ENCODE results near the gene TMEM185B. TPM values are rescaled to one million over a fixed set of nuclear protein-coding genes. Genes with fewer than 3 reads are reported as not detected.
A peak's percentile ranks its signal among the peaks of the same experiment; 100 is the strongest.
"Not testable (repeated sequence)": the region's sequence is repeated elsewhere in the genome, so short reads cannot be mapped to it uniquely, and the experiment has no call there.

TMEM185B gene
- polyA plus RNA-seq, 4 donors = 2.0 to 28.3 (median 6.9) TPM

GRCh38 chr2:120262761-120263428 lies 39.7 kb upstream of the TMEM185B start:
- Histone ChIP-seq H3K9me3 (ENCODE audit: control insufficient read depth in 2 of 2, insufficient read depth in 1 of 2, low read depth in 1 of 2, low read length in 1 of 2) (peaks cover 3 to 10% of the 10 kb centered on the region in 2 donors), H3K27me3 (ENCODE audit: control insufficient read depth in 3 of 3, insufficient read depth in 3 of 3, low read length in 3 of 3) (no peaks in the 10 kb centered on the region), H3K4me1 (ENCODE audit: control insufficient read depth in 3 of 3, insufficient read depth in 2 of 3, low read depth in 1 of 3, low read length in 2 of 3) (peaks cover 0 to 2% (median under 1%) of the 10 kb centered on the region in 3 donors), H3K4me3 (ENCODE audit: low read depth in 1 of 3, low read length in 3 of 3) (no peak overlapping the region), H3K36me3 (ENCODE audit: control insufficient read depth in 3 of 3, insufficient read depth in 2 of 3, low read depth in 1 of 3, low read length in 3 of 3) (peaks cover 0 to 16% (median 0%) of the 10 kb centered on the region in 3 donors), H3K27ac (ENCODE audit: low read depth in 1 of 3, low read length in 2 of 3) (no peak overlapping the region)
- 79 to 92% (median 86%) methylated on average over 10 of the region's 10 CpGs for WGBS, 3 donors
- DNase-seq (no peak), FAIRE-seq (no peak)

GRCh38 chr2:120262150-120262549 lies 39.0 kb upstream of the TMEM185B start:
- 78 to 86% (median 83%) methylated on average over 2 of the region's 2 CpGs for WGBS, 3 donors
- no peaks in the 10 kb centered on the region for H3K27me3 ChIP-seq (ENCODE audit: control insufficient read depth in 3 of 3, insufficient read depth in 3 of 3, low read length in 3 of 3)
- no peak for DNase-seq
- FAIRE-seq = no peak
- H3K4me1 ChIP-seq (ENCODE audit: control insufficient read depth in 3 of 3, insufficient read depth in 2 of 3, low read depth in 1 of 3, low read length in 2 of 3) = peaks cover 0 to 9% (median 2%) of the 10 kb centered on the region in 3 donors
- peaks cover 3 to 10% of the 10 kb centered on the region in 2 donors for H3K9me3 ChIP-seq (ENCODE audit: control insufficient read depth in 2 of 2, insufficient read depth in 1 of 2, low read depth in 1 of 2, low read length in 1 of 2)
- H3K36me3 ChIP-seq (ENCODE audit: control insufficient read depth in 3 of 3, insufficient read depth in 2 of 3, low read depth in 1 of 3, low read length in 3 of 3) = peaks cover 0 to 14% (median 0%) of the 10 kb centered on the region in 3 donors
- no peak overlapping the region for H3K4me3 ChIP-seq (ENCODE audit: low read depth in 1 of 3, low read length in 3 of 3)
- H3K27ac ChIP-seq (ENCODE audit: low read depth in 1 of 3, low read length in 2 of 3) = no peak overlapping the region

- H3K36me3 ChIP-seq (ENCODE audit: control insufficient read depth in 3 of 3, insufficient read depth in 2 of 3, low read depth in 1 of 3, low read length in 3 of 3) = peaks cover 0 to 14% (median 0%) of the 10 kb centered on the region in 3 donors
- H3K27ac ChIP-seq (ENCODE audit: low read depth in 1 of 3, low read length in 2 of 3) = no peak overlapping the region
- H3K4me3 ChIP-seq (ENCODE audit: low read depth in 1 of 3, low read length in 3 of 3) = no peak overlapping the region
- H3K27me3 ChIP-seq (ENCODE audit: control insufficient read depth in 3 of 3, insufficient read depth in 3 of 3, low read length in 3 of 3) = no peaks in the 10 kb centered on the region
- 76 to 86% (median 78%) methylated on average over 6 of the region's 6 CpGs for WGBS, 3 donors
- H3K9me3 ChIP-seq (ENCODE audit: control insufficient read depth in 2 of 2, insufficient read depth in 1 of 2, low read depth in 1 of 2, low read length in 1 of 2) = peaks cover 3 to 10% of the 10 kb centered on the region in 2 donors
- DNase-seq = no peak
- H3K4me1 ChIP-seq (ENCODE audit: control insufficient read depth in 3 of 3, insufficient read depth in 2 of 3, low read depth in 1 of 3, low read length in 2 of 3) = peaks cover 0 to 10% (median 2%) of the 10 kb centered on the region in 3 donors
- FAIRE-seq = no peak
Observed at GRCh38 chr2:120261387-120262006, 38.3 kb upstream of the TMEM185B start.

GRCh38 chr2:120260736-120261135 lies 37.5 kb upstream of the TMEM185B start:
- FAIRE-seq (no peak), DNase-seq (no peak)
- H3K4me1 ChIP-seq (ENCODE audit: control insufficient read depth in 3 of 3, insufficient read depth in 2 of 3, low read depth in 1 of 3, low read length in 2 of 3) = peaks cover 0 to 10% (median 2%) of the 10 kb centered on the region in 3 donors
- peaks cover 0 to 16% (median 0%) of the 10 kb centered on the region in 3 donors for H3K36me3 ChIP-seq (ENCODE audit: control insufficient read depth in 3 of 3, insufficient read depth in 2 of 3, low read depth in 1 of 3, low read length in 3 of 3)
- peaks cover 3 to 13% of the 10 kb centered on the region in 2 donors for H3K9me3 ChIP-seq (ENCODE audit: control insufficient read depth in 2 of 2, insufficient read depth in 1 of 2, low read depth in 1 of 2, low read length in 1 of 2)
- WGBS, 3 donors = 86 to 97% (median 91%) methylated on average over 5 of the region's 5 CpGs
- H3K27ac ChIP-seq (ENCODE audit: low read depth in 1 of 3, low read length in 2 of 3) = no peak overlapping the region
- no peak overlapping the region for H3K4me3 ChIP-seq (ENCODE audit: low read depth in 1 of 3, low read length in 3 of 3)
- H3K27me3 ChIP-seq (ENCODE audit: control insufficient read depth in 3 of 3, insufficient read depth in 3 of 3, low read length in 3 of 3) = no peaks in the 10 kb centered on the region

GRCh38 chr2:120259939-120260338 lies 36.7 kb upstream of the TMEM185B start:
- not testable (repeated sequence) for FAIRE-seq; H3K4me3 ChIP-seq (ENCODE audit: low read depth in 1 of 3, low read length in 3 of 3); DNase-seq; H3K27me3 ChIP-seq (ENCODE audit: control insufficient read depth in 3 of 3, insufficient read depth in 3 of 3, low read length in 3 of 3); H3K27ac ChIP-seq (ENCODE audit: low read depth in 1 of 3, low read length in 2 of 3)
- H3K4me1 ChIP-seq (ENCODE audit: control insufficient read depth in 3 of 3, insufficient read depth in 2 of 3, low read depth in 1 of 3, low read length in 2 of 3) = peaks cover 0 to 10% (median 2%) of the 10 kb centered on the region in 3 donors
- H3K9me3 ChIP-seq (ENCODE audit: control insufficient read depth in 2 of 2, insufficient read depth in 1 of 2, low read depth in 1 of 2, low read length in 1 of 2) = peaks cover 3 to 13% of the 10 kb centered on the region in 2 donors
- 97 to 99% (median 98%) methylated on average over 3 to 15 of the region's 15 CpGs for WGBS, 3 donors
- peaks cover 0 to 16% (median 0%) of the 10 kb centered on the region in 3 donors for H3K36me3 ChIP-seq (ENCODE audit: control insufficient read depth in 3 of 3, insufficient read depth in 2 of 3, low read depth in 1 of 3, low read length in 3 of 3)

- DNase-seq = peak in 1 of 2 donors; percentile 75
- peak overlapping the region in 1 of 3 donors; percentile 71 for H3K27ac ChIP-seq (ENCODE audit: low read depth in 1 of 3, low read length in 2 of 3)
- FAIRE-seq = no peak
- 68 to 80% (median 73%) methylated on average over 9 of the region's 9 CpGs for WGBS, 3 donors
- no peaks in the 10 kb centered on the region for H3K27me3 ChIP-seq (ENCODE audit: control insufficient read depth in 3 of 3, insufficient read depth in 3 of 3, low read length in 3 of 3)
- peaks cover 3 to 13% of the 10 kb centered on the region in 2 donors for H3K9me3 ChIP-seq (ENCODE audit: control insufficient read depth in 2 of 2, insufficient read depth in 1 of 2, low read depth in 1 of 2, low read length in 1 of 2)
- H3K4me1 ChIP-seq (ENCODE audit: control insufficient read depth in 3 of 3, insufficient read depth in 2 of 3, low read depth in 1 of 3, low read length in 2 of 3) = peaks cover 0 to 13% (median 7%) of the 10 kb centered on the region in 3 donors
- no peak overlapping the region for H3K4me3 ChIP-seq (ENCODE audit: low read depth in 1 of 3, low read length in 3 of 3)
- H3K36me3 ChIP-seq (ENCODE audit: control insufficient read depth in 3 of 3, insufficient read depth in 2 of 3, low read depth in 1 of 3, low read length in 3 of 3) = peaks cover 0 to 15% (median 0%) of the 10 kb centered on the region in 3 donors
Observed at GRCh38 chr2:120258196-120258595, 35.0 kb upstream of the TMEM185B start.

GRCh38 chr2:120257522-120257921 lies 34.3 kb upstream of the TMEM185B start:
- WGBS, 3 donors = 46 to 56% (median 49%) methylated on average over 1 of the region's 1 CpG

GRCh38 chr2:120256651-120257000 lies 33.4 kb upstream of the TMEM185B start:
- WGBS, 3 donors = 71 to 91% (median 83%) methylated on average over 1 of the region's 1 CpG
- Histone ChIP-seq H3K27me3 (ENCODE audit: control insufficient read depth in 3 of 3, insufficient read depth in 3 of 3, low read length in 3 of 3) (no peaks in the 10 kb centered on the region), H3K9me3 (ENCODE audit: control insufficient read depth in 2 of 2, insufficient read depth in 1 of 2, low read depth in 1 of 2, low read length in 1 of 2) (peaks cover 3 to 13% of the 10 kb centered on the region in 2 donors), H3K4me3 (ENCODE audit: low read depth in 1 of 3, low read length in 3 of 3) (no peak overlapping the region), H3K36me3 (ENCODE audit: control insufficient read depth in 3 of 3, insufficient read depth in 2 of 3, low read depth in 1 of 3, low read length in 3 of 3) (peaks cover 0 to 13% (median 0%) of the 10 kb centered on the region in 3 donors), H3K4me1 (ENCODE audit: control insufficient read depth in 3 of 3, insufficient read depth in 2 of 3, low read depth in 1 of 3, low read length in 2 of 3) (peaks cover 0 to 18% (median 7%) of the 10 kb centered on the region in 3 donors), H3K27ac (ENCODE audit: low read depth in 1 of 3, low read length in 2 of 3) (peak overlapping the region in 1 of 3 donors; percentile 4)
- FAIRE-seq (no peak), DNase-seq (no peak)

More at GRCh38 chr2:120257522-120257921, 34.3 kb upstream of the TMEM185B start:
- Histone ChIP-seq H3K4me3 (ENCODE audit: low read depth in 1 of 3, low read length in 3 of 3) (no peak overlapping the region), H3K27me3 (ENCODE audit: control insufficient read depth in 3 of 3, insufficient read depth in 3 of 3, low read length in 3 of 3) (no peaks in the 10 kb centered on the region), H3K4me1 (ENCODE audit: control insufficient read depth in 3 of 3, insufficient read depth in 2 of 3, low read depth in 1 of 3, low read length in 2 of 3) (peaks cover 0 to 13% (median 7%) of the 10 kb centered on the region in 3 donors), H3K36me3 (ENCODE audit: control insufficient read depth in 3 of 3, insufficient read depth in 2 of 3, low read depth in 1 of 3, low read length in 3 of 3) (peaks cover 0 to 13% (median 0%) of the 10 kb centered on the region in 3 donors), H3K9me3 (ENCODE audit: control insufficient read depth in 2 of 2, insufficient read depth in 1 of 2, low read depth in 1 of 2, low read length in 1 of 2) (peaks cover 3 to 13% of the 10 kb centered on the region in 2 donors), H3K27ac (ENCODE audit: low read depth in 1 of 3, low read length in 2 of 3) (peak overlapping the region in 1 of 3 donors; percentile 71)
- DNase-seq = no peak
- no peak for FAIRE-seq

Data from small intestine (tissue), 7 donors.